PC-9 (cell line): ENCODE data around the gene METAP1. TPM values are rescaled to one million over a fixed set of nuclear protein-coding genes. Genes with fewer than 3 reads are reported as not detected.

ENCODE experiments used
- BruUV-seq: library from RNA; stranded (reverse); fragments of 400-500 nt; replicated peaks from 2 replicates; lab custom pipeline; 2021; lab: Mats Ljungman, UMichigan
- CTCF ChIA-PET: fragments of 300-600 bp; sonication (Branson Sonifier 250); formaldehyde crosslinking; loops from one replicate; lab custom pipeline; 2022; ENCODE audit warnings: antibody characterized with exemption; lab: Charles Lee
- POLR2A ChIA-PET: fragments of 300-600 bp; sonication (Branson Sonifier 250); formaldehyde crosslinking; loops from one replicate; lab custom pipeline; 2022; ENCODE audit warnings: antibody characterized with exemption; ENCODE audit not compliant: unreplicated experiment; lab: Charles Lee
- DNase-seq, 2 experiments: peaks; one replicate each; pipeline versions ENCODE4 v3.0.0 to v3.0.0-alpha.2; 2015 to 2022; ENCODE audit warnings: mixed read lengths in 1 of 2
- H2AFZ ChIP-seq: fragments of 200-600 bp; sonication (generic); 2 replicates; pipeline ENCODE4 v1.8.1; 2017; ENCODE audit warnings: antibody characterized with exemption
- H3F3A ChIP-seq: fragments of 200-600 bp; sonication (generic); 2 replicates; pipeline ENCODE4 v1.8.1; 2017; ENCODE audit warnings: antibody characterized with exemption, mild to moderate bottlenecking, low read depth; ENCODE audit not compliant: insufficient read depth
- H3K27ac ChIP-seq: fragments of 200-600 bp; sonication (generic); 2 replicates; pipeline ENCODE4 v1.6.1; 2016; ENCODE audit warnings: mixed run types
- H3K27me3 ChIP-seq: fragments of 200-600 bp; sonication (generic); 2 replicates; pipeline ENCODE4 v1.6.1; 2016; ENCODE audit warnings: low read depth, mixed run types; ENCODE audit not compliant: insufficient read depth
- H3K36me3 ChIP-seq: fragments of 200-600 bp; sonication (generic); 2 replicates; pipeline ENCODE4 v1.6.1; 2016; ENCODE audit warnings: low read depth, mixed run types
- H3K4me1 ChIP-seq: fragments of 200-600 bp; sonication (generic); replicated peaks from 2 replicates; pipeline ENCODE4 v1.6.1; 2016; ENCODE audit warnings: mixed run types; ENCODE audit not compliant: insufficient read depth
- H3K4me2 ChIP-seq: fragments of 200-600 bp; sonication (generic); 2 replicates; pipeline ENCODE4 v1.6.1; 2017; ENCODE audit warnings: mixed run types
- H3K4me3 ChIP-seq: fragments of 200-600 bp; sonication (generic); 2 replicates; pipeline ENCODE4 v1.6.1; 2016; ENCODE audit warnings: mixed run types
- H3K79me2 ChIP-seq: fragments of 200-600 bp; sonication (generic); 2 replicates; pipeline ENCODE4 v1.6.1; 2017; ENCODE audit warnings: low read depth, mixed run types
- H3K9me2 ChIP-seq: fragments of 200-600 bp; sonication (generic); 2 replicates; pipeline ENCODE4 v1.8.1; 2017; ENCODE audit warnings: mild to moderate bottlenecking; ENCODE audit not compliant: insufficient read depth
- H3K9me3 ChIP-seq: fragments of 200-600 bp; sonication (generic); 2 replicates; pipeline ENCODE4 v1.8.1; 2016; ENCODE audit warnings: low read depth; ENCODE audit not compliant: insufficient read depth
- H4K20me1 ChIP-seq: fragments of 200-600 bp; sonication (generic); 2 replicates; pipeline ENCODE4 v1.8.1; 2017; ENCODE audit not compliant: insufficient read depth
- CTCF ChIP-seq: fragments of 200-600 bp; sonication (generic); conservative IDR thresholded peaks from 2 replicates; pipeline ENCODE4 v1.6.1; 2017; ENCODE audit warnings: mixed run types, antibody characterized with exemption, mild to moderate bottlenecking, moderate library complexity
- EZH2 ChIP-seq: fragments of 200-600 bp; sonication (generic); IDR thresholded peaks from 2 replicates; pipeline ENCODE4 v1.8.0; 2017; ENCODE audit warnings: antibody characterized with exemption, low read depth
- intact Hi-C: fragments of 100-400 bp; cut with micrococcal nuclease; formaldehyde crosslinking; loops from one replicate; pipeline ENCODE4 v1.10.0; 2022; ENCODE audit not compliant: unreplicated experiment
- total RNA-seq: library from RNA; stranded (reverse); gene quantifications from 2 replicates; pipeline ENCODE4 v1.2.3, GENCODE V29; 2021

Gene METAP1
- total RNA-seq, 1 experiment from 2014 or later, result 42.0 TPM

DNA sequence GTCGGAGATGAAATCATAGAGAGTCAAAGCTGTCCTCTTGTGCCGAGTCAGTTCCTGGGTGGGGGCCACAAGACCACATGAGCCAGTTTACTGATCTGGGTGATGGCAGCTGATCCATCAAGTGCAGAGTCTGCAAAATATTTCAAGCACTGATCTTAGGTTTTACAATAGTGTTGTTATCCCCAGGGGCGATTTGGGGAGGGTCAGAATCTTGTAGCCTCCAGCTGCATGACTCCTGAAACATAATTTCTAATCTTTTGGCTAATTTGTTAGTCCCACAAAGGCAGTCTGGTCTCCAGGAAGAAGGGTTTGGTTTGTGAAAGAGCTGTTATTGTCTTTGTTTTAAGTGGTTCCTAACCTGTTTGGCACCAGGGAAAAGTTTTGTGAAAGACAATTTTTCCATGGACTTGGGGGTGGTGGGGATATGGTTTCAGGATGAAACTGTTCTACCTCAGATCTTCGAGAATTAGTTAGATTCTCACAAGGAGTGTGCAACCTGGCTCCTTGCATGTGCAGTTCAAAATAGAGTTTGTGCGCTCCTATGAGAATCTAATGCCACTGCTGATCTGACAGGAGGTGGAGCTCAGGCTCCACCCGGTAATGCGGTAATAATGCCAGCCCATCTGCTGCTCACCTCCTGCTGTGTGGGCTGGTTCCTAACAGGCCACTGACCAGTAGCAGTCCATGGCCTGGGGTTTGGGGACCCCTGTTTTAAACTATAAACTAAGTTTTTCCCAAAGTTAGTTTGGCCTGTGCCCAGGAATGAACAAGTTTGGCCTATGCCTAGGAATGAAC, 29.2 kb downstream of the METAP1 start:
- Histone ChIP-seq H3K9me2 (no peaks in the 10 kb centered on the region), H3K4me2 (no peak overlapping the region), H3K27ac (no peak overlapping the region), H3F3A (no peaks in the 10 kb centered on the region; the same call in 1 of the 2 replicates), H4K20me1 (no peaks in the 10 kb centered on the region; the same call in 1 of the 2 replicates), H3K4me3 (no peak overlapping the region), H3K36me3 (no peaks in the 10 kb centered on the region), H2AFZ (no peak overlapping the region), H3K27me3 (no peaks in the 10 kb centered on the region), H3K79me2 (peaks cover 61% of the 10 kb centered on the region), H3K4me1 (no peaks in the 10 kb centered on the region), H3K9me3 (peaks cover 17% of the 10 kb centered on the region; the same call in 1 of the 2 replicates)
- BruUV-seq, result no TSS peak
- intact Hi-C loops, result no loop called here
- CTCF ChIA-PET, result no interaction called here
- POLR2A ChIA-PET, result no interaction called here
- no peak for DNase-seq
- TF ChIP-seq EZH2 (no peak), CTCF (no peak)

DNA sequence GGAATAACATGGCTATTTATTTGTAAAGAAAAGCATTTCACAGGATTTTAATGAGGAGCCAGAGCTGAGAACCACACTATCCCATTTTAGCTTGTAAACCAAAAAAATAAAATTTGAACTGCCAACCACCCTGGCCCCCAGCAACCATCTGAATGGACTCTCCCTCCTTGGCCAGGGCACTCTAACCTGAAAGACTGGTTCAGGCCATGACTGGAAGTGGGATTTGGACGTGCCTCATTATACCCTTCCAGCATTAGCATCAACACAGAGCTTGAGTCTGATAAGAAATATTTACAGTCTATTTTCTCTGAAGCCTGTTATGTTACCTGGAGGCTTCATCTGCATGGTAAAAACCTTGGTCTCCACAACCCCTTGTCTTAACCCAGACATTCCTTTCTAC, 30.0 kb downstream of the METAP1 start:
- DNase-seq, result no peak
- no peak for TF ChIP-seq EZH2
- TF ChIP-seq CTCF, result no peak
- no peak overlapping the region for H3K4me3 ChIP-seq
- H3K9me2 ChIP-seq, result no peaks in the 10 kb centered on the region
- H3F3A ChIP-seq, result no peaks in the 10 kb centered on the region; the same call in 1 of the 2 replicates
- intact Hi-C loops, result no loop called here
- H3K4me1 ChIP-seq, result no peaks in the 10 kb centered on the region
- ChIA-PET CTCF (no interaction called here), POLR2A (interaction anchor here (0.6 kb wide), 1 partner anchor 865 kb away, joined by 18 read pairs; no protein-coding TSS in a partner anchor)
- H3K9me3 ChIP-seq, result peaks cover 12% of the 10 kb centered on the region; the same call in 1 of the 2 replicates
- BruUV-seq, result no TSS peak
- no peaks in the 10 kb centered on the region; the same call in 1 of the 2 replicates for H4K20me1 ChIP-seq
- H2AFZ ChIP-seq, result no peak overlapping the region
- no peaks in the 10 kb centered on the region for H3K27me3 ChIP-seq
- no peaks in the 10 kb centered on the region for H3K36me3 ChIP-seq
- H3K79me2 ChIP-seq, result peaks cover 61% of the 10 kb centered on the region
- no peak overlapping the region for H3K27ac ChIP-seq
- no peak overlapping the region for H3K4me2 ChIP-seq

- intact Hi-C loops, result no loop called here
- Histone ChIP-seq H4K20me1 (no peaks in the 10 kb centered on the region; the same call in 1 of the 2 replicates), H3K4me2 (no peak overlapping the region)
Measured at GRCh38 chr4:99027304-99027703, 31.8 kb downstream of the METAP1 start.

More at GRCh38 chr4:99027304-99027703, 31.8 kb downstream of the METAP1 start:
- no peaks in the 10 kb centered on the region; the same call in 1 of the 2 replicates for H3F3A ChIP-seq
- no peak overlapping the region for H3K27ac ChIP-seq
- CTCF ChIA-PET, result no interaction called here
- no peak overlapping the region for H2AFZ ChIP-seq
- no peak for DNase-seq
- POLR2A ChIA-PET, result no interaction called here
- no TSS peak for BruUV-seq
- H3K9me3 ChIP-seq, result no peaks in the 10 kb centered on the region
- TF ChIP-seq EZH2 (no peak), CTCF (no peak)
- H3K27me3 ChIP-seq, result no peaks in the 10 kb centered on the region
- no peaks in the 10 kb centered on the region for H3K9me2 ChIP-seq
- H3K36me3 ChIP-seq, result no peaks in the 10 kb centered on the region
- H3K79me2 ChIP-seq, result peaks cover 54% of the 10 kb centered on the region
- H3K4me3 ChIP-seq, result no peak overlapping the region
- H3K4me1 ChIP-seq, result no peaks in the 10 kb centered on the region
